Limb (tissue), 2 donors: ENCODE measurements around the gene VILL.

ENCODE experiments used
- DNase-seq, 2 donors: peaks; one replicate each; pipeline ENCODE4 v3.0.0-alpha.2; 2016; ENCODE audit errors: extremely low spot score in 2 of 2

Gene VILL

DNA sequence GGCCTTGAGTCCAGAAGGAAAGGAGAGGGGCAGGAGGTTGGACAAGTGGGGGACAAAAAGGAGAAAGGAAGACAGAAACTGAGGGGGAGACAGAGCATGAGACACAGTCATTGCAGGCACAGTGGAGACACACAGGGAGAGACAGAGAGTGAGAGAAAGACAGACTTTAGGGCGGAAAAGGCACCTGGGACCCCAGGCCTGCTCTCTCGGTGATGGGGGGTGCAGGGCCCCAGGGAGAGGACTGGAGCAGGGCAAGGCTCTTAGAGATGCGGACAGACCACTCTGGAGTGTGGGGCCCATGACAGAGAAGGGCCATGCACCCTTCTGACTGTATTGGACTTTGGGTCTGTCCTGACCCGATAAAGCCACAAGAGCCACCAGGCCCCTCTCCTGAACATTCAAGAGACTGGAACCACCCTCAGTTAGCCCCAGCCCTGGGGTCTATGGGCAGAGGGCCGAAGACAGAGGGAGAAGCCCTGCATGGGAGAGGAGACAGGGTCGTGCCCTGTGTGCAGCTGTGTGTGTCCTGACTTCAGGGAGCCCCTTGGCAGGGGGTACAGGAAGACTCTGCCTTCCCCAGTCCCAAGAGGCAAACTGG, 26.4 kb downstream of the VILL start:
- DNase-seq: no peak

DNA sequence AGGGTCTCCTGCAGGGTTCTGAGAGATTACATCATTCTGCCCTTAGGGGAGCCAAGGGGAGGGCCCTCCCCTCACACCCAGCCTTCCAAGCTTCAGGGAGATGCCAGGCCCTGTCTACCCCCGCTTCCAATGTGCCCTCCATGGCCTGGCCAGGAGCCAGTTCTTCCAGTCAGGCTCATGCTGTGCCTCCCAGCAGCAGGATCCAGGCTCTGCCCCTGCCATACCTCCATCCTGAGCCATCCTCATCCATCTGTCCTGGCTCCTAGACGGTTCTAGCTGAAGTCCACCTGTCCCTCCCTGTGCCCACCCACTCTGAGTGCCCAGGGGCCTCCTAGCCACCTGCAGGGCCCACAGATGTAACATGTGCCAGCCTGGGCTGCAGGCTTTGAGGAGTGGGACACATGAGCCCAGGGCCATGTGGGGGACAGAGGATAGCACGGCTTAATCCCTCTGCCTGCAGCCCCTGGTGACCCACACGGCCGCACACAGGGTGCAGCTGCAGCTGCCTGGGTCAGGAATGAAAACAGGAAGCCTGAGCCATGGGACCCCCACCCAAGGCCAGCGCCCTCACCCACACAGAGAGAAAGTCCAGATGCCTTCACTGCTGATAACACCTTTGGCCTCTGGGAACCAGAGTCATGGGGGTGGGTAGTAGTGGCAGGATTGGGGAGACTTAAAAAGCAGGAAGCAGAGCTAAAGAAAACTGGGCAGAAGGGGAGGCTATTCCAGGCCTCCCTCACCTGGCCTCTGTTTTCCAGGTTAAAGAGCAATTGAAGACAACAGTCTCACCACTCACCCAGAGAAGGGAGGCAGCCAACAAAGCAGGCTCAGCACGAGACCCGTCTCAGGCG, 27.1 kb downstream of the VILL start:
- no peak for DNase-seq

DNA sequence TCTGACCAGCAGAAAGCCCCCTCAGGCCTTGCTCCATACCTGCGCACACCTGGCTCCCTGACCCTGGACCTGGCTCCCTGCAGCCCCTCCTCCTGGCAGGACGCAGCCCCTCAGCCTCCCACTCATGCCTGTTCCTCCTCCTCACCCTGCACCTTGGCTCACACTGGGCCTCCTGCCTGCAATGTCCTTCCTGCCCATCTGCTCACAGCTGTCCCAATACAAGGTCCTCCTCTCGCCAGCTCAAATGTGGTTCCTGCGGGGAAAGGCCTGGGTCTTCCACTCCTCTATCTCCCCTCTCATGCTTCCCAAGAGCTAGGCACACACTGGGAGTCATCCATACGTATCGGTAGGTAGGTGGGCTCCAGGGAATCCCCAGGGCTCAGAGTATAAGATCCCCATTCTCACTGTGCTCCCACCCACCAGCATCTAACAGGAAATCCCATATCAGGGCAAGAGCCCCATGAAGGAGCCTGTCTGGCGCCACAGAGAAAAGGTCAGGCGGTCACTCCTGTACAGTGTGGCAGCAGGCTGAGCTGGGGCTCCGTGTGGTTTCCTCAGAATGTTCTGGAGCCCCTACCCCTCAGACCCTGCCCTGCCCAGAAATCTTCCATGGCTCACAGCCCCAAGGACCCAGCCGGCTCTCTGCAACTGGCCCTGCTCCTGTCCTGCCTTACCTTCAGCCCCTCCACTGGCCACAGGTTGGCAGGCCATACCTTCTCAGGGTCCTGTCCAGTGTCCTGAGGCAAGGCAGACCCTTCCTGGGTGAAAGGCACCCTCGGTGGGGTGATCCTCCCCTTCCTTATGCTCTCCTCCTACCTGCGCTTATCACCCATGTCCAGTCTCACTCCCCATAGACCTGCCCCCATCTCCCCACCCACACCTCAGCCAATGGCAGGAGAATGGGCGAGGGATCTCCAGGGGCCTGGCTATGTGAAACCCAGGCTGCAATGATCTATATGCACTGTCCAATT, 28.0 kb downstream of the VILL start:
- no peak for DNase-seq

DNA sequence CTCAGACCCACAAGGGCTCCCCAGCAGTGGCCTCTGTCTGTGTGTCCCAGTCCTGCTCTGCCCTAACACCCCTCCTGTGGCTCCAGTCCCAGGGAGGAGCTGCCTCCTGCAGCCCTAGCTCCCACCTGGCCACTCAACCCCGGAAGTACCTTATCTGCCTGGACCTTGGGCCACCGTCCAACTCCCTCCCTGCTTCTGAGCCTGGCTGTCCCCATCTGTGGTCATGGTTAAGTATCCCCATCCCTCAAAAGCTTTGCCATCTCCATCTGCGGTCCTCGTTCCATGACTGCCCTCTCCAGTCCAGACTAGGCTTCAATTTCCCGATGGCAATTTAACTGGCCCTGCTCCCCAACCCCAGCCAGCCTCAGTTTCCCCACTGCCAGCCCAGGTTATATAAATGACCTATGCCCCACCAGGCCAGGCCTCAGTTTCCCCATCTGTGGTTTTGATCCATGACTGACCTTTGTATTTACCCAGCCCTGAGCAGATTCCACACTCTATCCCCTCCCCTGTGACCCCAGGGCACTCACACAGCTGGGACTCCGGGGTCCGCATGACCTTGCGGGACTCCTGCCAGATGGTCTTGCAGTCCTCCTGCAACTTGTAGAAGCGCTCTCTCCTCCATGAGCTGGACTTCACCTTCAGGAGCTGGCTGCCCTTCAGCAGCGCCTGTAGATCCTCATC, 29.2 kb downstream of the VILL start:
- DNase-seq: peak in 1 of 2 donors; percentile 27

- peak in 1 of 2 donors; percentile 20 for DNase-seq
These were observed 29.7 kb downstream of the VILL start for GRCh38 chr3:38020342-38020726.

- peak in 1 of 2 donors; percentile 19 for DNase-seq
These were observed 30.6 kb downstream of the VILL start for GRCh38 chr3:38021196-38021595.

GRCh38 chr3:38022301-38022700, 31.7 kb downstream of the VILL start:
- no peak for DNase-seq

GRCh38 chr3:38022896-38023709, 32.5 kb downstream of the VILL start:
- DNase-seq: peak in 1 of 2 donors; percentile 20

GRCh38 chr3:38026856-38027255, 36.3 kb downstream of the VILL start:
- no peak for DNase-seq

- no peak for DNase-seq
These were observed 37.2 kb downstream of the VILL start for GRCh38 chr3:38027466-38028465.

GRCh38 chr3:38028621-38029361, 38.2 kb downstream of the VILL start:
- peak in 1 of 2 donors; percentile 64 for DNase-seq

DNA sequence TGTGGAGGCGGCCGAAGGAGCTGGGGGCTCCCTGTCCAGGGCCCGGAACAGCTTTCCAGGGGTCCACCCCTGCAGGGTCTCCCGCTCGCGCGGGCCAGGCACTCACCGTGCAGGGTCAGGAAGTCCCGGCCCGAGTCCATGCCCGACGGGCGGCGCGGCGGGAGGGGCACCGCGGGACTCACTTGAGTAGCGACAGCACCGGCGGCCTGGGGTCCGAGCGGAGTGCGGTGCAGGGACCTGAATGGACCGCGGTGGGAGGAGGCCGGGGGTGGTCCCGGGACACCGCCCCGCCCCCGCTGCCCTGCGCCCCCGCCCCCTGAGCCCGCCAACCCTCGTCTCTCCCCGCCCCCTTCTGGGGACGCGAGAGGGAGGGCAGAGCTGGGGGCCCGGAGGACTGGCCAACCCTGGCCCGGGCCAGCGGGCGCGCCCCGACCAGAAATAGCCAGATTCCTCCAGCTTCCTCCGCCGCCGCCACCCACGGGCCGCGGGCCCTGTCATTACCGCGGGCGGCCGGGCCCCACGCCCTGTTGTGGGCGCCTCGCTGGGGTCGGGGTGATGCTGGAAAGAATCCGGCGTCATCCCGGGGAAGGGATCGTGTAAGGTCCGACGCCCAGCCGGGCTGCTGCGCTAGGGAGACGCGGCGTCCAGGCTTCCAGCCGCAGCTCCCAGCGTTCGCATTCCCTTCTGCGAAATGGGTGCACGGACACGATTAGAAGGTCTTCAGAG, 39.0 kb downstream of the VILL start, which contains the start of gene PLCD1:
TSS of gene PLCD1 (minus strand) at position 243 of the 726 bp plus-strand sequence. CDS start at position 140, 103 bp downstream.
- DNase-seq: peak; percentile 77 to 84

DNA sequence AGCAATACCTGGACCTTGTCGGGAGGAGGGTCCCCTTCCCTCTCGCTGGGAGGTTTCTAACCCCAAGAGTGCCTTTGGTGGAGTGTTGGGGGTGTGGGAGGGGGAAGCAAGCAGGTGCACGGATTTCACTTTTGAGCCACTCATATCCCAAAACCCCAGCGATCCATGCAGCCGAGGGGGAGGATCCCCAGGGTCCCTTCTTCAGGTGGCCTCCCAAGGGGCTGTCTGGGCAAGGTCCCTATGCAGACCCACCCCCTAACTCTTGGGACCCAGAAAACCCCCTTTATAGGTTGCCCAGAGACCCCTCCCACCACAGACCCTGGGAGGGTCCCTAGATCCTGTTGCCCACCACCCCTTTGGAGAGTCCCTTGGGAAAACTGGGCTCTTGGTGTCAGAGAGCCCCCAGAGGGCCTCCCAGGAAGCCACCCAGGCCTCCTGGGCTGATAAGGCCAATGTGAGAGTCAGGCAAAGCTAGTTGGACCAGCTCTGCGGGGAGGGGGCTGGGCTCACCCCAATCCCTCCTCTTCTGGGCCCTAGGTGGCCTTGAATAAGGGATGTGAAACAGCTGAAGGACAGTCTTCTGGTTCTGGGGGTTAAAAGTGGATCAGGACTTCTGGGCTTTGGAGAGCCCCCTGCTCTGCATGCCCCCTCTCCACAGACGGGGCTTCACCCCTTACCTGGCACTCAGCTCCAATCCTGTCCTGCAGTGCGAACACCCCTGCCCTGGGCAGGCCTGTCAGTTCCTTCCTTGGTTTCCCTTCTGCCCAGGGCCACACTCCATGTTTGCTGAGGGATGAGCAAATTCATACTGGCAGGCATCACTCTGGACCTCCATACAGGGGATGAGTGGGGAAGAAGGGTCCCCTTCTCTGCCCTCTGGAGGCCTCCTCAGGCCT, 39.8 kb downstream of the VILL start:
- no peak for DNase-seq

- DNase-seq: no peak
These were observed 40.7 kb downstream of the VILL start for GRCh38 chr3:38031022-38031994.

DNA sequence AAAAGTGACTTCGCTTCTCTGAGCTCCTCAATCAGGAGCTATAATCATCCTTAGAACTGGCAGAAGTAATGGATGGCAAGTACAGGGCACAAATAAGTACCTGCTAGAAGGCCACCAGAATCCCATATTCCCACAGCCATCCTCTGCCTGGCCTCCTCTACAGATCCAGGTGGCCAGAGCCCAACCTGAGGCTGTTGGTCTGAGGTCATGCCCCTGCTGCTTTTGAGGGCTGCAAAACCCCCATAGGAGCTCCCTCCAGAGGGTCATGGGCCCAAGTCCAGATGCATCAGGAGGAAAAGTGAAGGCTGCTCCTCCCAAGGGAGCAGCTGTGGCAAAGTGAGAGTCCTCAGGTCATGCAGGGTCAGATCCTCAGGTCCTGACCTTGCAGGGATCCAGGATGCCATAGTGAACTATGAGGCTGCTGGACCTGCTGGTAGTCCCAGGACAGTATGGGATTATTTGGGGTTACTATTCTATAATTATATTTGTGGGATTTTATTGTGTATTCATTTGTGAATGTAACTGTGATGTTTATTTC, 41.8 kb downstream of the VILL start:
- DNase-seq: no peak
